Mesothelial cell of epicardium (in vitro differentiated cells): ENCODE results near the gene DCP1A. TPM values are rescaled to one million over a fixed set of nuclear protein-coding genes. Genes with fewer than 3 reads are reported as not detected.
"Not testable (repeated sequence)": the region's sequence is repeated elsewhere in the genome, so short reads cannot be mapped to it uniquely, and the experiment has no call there.

Experiments used
- DNase-seq, 2 experiments: peaks; one replicate each; pipeline ENCODE4 v3.0.0; 2021; ENCODE audit warnings: low spot score in 2 of 2; ENCODE audit not compliant: unreplicated experiment in 2 of 2
- H3K27ac Mint-ChIP-seq: 2 replicates; pipeline ENCODE4 v1.8.0; 2021; ENCODE audit warnings: mixed read lengths
- H3K27me3 Mint-ChIP-seq: 2 replicates; pipeline ENCODE4 v1.8.0; 2021; ENCODE audit warnings: low read depth, mixed read lengths
- H3K36me3 Mint-ChIP-seq: 2 replicates; pipeline ENCODE4 v1.8.0; 2021; ENCODE audit warnings: mixed read lengths
- H3K4me1 Mint-ChIP-seq: 2 replicates; pipeline ENCODE4 v1.8.0; 2021; ENCODE audit warnings: mixed read lengths
- H3K4me3 Mint-ChIP-seq: 2 replicates; pipeline ENCODE4 v1.8.0; 2021; ENCODE audit warnings: mild to moderate bottlenecking, moderate library complexity, mixed read lengths
- H3K9me3 Mint-ChIP-seq: 2 replicates; pipeline ENCODE4 v1.8.0; 2021; ENCODE audit warnings: mixed read lengths
- total RNA-seq: library from RNA; stranded (reverse); gene quantifications from 3 replicates; pipeline ENCODE4 v1.2.1, GENCODE V29; 2021
- TF ChIP-seq, protein P1 (sequence below): fragments of 200-600 bp; sonication (generic); IDR thresholded peaks from one replicate; pipeline ENCODE4 v1.5.0; 2021; ENCODE audit warnings: antibody characterized with exemption; ENCODE audit not compliant: unreplicated experiment

Gene DCP1A
- total RNA-seq, 1 donor from 2014 or later, result 38.8 TPM

GRCh38 chr3:53311882-53312281 is 35.5 kb downstream of the DCP1A start:
- H3K4me1 Mint-ChIP-seq, result no peaks in the 10 kb centered on the region
- H3K36me3 Mint-ChIP-seq, result peaks cover 33% of the 10 kb centered on the region
- H3K27ac Mint-ChIP-seq, result no peak overlapping the region
- no peak for DNase-seq
- H3K4me3 Mint-ChIP-seq, result no peak overlapping the region
- H3K27me3 Mint-ChIP-seq, result no peaks in the 10 kb centered on the region
- no peaks in the 10 kb centered on the region for H3K9me3 Mint-ChIP-seq
- TF ChIP-seq, protein P1, sequence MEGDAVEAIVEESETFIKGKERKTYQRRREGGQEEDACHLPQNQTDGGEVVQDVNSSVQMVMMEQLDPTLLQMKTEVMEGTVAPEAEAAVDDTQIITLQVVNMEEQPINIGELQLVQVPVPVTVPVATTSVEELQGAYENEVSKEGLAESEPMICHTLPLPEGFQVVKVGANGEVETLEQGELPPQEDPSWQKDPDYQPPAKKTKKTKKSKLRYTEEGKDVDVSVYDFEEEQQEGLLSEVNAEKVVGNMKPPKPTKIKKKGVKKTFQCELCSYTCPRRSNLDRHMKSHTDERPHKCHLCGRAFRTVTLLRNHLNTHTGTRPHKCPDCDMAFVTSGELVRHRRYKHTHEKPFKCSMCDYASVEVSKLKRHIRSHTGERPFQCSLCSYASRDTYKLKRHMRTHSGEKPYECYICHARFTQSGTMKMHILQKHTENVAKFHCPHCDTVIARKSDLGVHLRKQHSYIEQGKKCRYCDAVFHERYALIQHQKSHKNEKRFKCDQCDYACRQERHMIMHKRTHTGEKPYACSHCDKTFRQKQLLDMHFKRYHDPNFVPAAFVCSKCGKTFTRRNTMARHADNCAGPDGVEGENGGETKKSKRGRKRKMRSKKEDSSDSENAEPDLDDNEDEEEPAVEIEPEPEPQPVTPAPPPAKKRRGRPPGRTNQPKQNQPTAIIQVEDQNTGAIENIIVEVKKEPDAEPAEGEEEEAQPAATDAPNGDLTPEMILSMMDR, result no peak

DNA sequence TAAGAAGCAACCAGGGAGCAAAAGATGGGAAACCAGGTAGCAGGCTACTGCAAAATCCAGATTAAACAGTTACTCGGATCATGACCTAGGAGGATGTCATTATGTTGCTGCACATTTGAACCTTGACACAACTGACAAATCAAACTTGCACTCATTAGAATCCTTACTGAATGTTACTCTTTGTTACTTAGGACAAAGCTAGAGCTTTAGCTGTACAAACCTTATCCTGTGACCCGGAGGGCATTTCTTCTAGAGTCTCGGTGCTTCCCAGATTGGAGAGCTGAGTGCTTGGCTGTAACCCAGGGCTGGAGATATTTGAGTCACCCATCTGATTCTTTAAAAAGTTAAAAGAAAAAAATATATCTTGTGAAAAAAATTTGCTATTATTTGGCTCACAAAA is 43.4 kb downstream of the DCP1A start:
- no peak overlapping the region for H3K4me3 Mint-ChIP-seq
- DNase-seq, result no peak
- H3K27ac Mint-ChIP-seq, result no peak overlapping the region
- H3K4me1 Mint-ChIP-seq, result peaks cover 2% of the 10 kb centered on the region
- TF ChIP-seq, protein P1, result no peak
- H3K36me3 Mint-ChIP-seq, result peaks cover 20% of the 10 kb centered on the region
- H3K9me3 Mint-ChIP-seq, result no peaks in the 10 kb centered on the region
- H3K27me3 Mint-ChIP-seq, result no peaks in the 10 kb centered on the region

- Mint-ChIP-seq H3K4me1 (peaks cover 2% of the 10 kb centered on the region), H3K4me3 (no peak overlapping the region), H3K36me3 (peaks cover 18% of the 10 kb centered on the region), H3K9me3 (no peaks in the 10 kb centered on the region), H3K27ac (no peak overlapping the region), H3K27me3 (no peaks in the 10 kb centered on the region)
- no peak for DNase-seq
- TF ChIP-seq, protein P1, result no peak
These were observed 43.8 kb downstream of the DCP1A start for GRCh38 chr3:53303549-53303948.

DNA sequence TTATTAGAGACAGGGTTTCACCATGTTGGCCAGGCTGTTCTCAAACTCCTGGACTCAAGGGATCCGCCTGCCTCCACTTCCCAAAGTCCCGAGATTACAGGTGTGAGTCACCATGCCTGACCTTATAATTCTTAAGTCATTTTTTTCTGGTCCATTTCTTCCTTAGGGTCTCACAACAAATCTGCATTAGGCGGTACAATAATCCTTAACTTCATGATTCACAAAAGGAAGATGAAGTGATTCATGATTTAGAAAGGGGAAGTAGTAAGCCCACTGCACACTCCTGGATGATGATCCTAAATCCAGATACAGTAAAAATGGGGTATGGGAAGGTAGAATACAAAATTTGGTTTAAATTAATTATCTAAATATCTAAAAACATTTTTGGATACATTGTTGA is 46.5 kb downstream of the DCP1A start:
- no peaks in the 10 kb centered on the region for H3K9me3 Mint-ChIP-seq
- no peak for DNase-seq
- no peak overlapping the region for H3K4me3 Mint-ChIP-seq
- no peak overlapping the region for H3K27ac Mint-ChIP-seq
- H3K36me3 Mint-ChIP-seq, result peaks cover 18% of the 10 kb centered on the region
- H3K27me3 Mint-ChIP-seq, result no peaks in the 10 kb centered on the region
- TF ChIP-seq, protein P1, result no peak
- peaks cover 2% of the 10 kb centered on the region for H3K4me1 Mint-ChIP-seq

GRCh38 chr3:53299611-53300023 is 47.7 kb downstream of the DCP1A start:
- not testable (repeated sequence) for H3K4me1 Mint-ChIP-seq, DNase-seq, H3K9me3 Mint-ChIP-seq, H3K4me3 Mint-ChIP-seq, H3K27me3 Mint-ChIP-seq
- TF ChIP-seq, protein P1, result peak; percentile 76
- H3K27ac Mint-ChIP-seq, result peak overlapping the region; percentile 74
- peaks cover 17% of the 10 kb centered on the region for H3K36me3 Mint-ChIP-seq

DNA sequence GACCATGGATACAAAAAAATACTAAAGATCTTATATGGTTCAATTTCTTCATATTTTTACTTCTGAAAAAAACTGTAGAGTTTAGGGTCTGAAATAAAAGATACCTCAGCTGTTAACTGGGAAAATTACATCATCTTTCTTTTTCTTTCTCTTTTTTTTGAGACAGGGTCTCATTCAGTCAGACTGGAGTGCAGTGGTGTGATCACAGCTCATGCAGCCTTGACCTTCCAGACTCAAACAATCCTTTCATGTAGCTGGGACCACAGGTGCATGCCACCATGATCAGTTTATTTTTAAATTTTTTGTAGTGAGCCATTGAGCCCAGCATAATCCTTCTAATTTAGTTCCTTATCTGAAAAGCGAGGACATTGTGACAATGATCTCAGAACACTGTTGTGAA is 51.9 kb downstream of the DCP1A start:
- Mint-ChIP-seq H3K4me3 (no peak overlapping the region), H3K27ac (no peak overlapping the region), H3K27me3 (no peaks in the 10 kb centered on the region), H3K36me3 (peaks cover 8% of the 10 kb centered on the region), H3K4me1 (peaks cover 2% of the 10 kb centered on the region), H3K9me3 (no peaks in the 10 kb centered on the region)
- no peak for DNase-seq
- TF ChIP-seq, protein P1, result no peak
